Measurements from ENCODE around the gene RPS6KC1.
"Not testable (repeated sequence)": the region's sequence is repeated elsewhere in the genome, so short reads cannot be mapped to it uniquely, and the experiment has no call there.

RPS6KC1 gene

DNA sequence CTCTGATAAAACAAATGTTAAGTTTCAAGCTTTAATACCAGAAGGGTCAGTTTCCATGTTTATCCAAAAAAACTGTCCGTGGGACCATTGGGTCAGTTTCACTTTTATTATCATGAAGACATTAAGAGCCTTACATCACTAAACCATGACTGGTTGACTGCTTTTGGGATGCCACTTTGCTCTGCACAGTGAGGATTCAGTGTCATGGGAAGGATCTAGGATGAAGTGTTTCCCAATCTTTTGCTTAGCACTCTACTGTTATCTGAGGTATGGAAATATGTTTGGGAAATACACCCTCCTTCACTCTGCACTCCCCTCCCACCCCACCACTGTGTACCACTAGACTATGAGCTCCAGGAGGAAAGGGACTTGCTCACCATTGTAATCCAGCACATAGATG lies 16.3 kb downstream of the RPS6KC1 start:
- Mint-ChIP-seq H3K27ac (no peak overlapping the region), H3K36me3 (no peaks in the 10 kb centered on the region)
- DNase-seq: no peak

GRCh38 chr1:213070406-213070805 lies 19.4 kb downstream of the RPS6KC1 start:
- no peak overlapping the region for H3K27ac Mint-ChIP-seq
- peaks cover 8 to 19% of the 10 kb centered on the region in 2 donors for H3K4me1 Mint-ChIP-seq
- peaks cover 6 to 10% of the 10 kb centered on the region in 2 donors for H3K36me3 Mint-ChIP-seq
- no peaks in the 10 kb centered on the region for H3K9me3 Mint-ChIP-seq
- ATAC-seq (replicated peaks) (peak; percentile 92 to 95), DNase-seq (peak; percentile 24)
- no peaks in the 10 kb centered on the region for H3K27me3 Mint-ChIP-seq
- H3K4me3 Mint-ChIP-seq: no peak overlapping the region

More for the DNA sequence above, 16.3 kb downstream of the RPS6KC1 start:
- no peak overlapping the region for H3K4me3 Mint-ChIP-seq
- no peak for ATAC-seq (replicated peaks)
- H3K9me3 Mint-ChIP-seq: no peaks in the 10 kb centered on the region
- peaks cover 7 to 21% of the 10 kb centered on the region in 2 donors for H3K4me1 Mint-ChIP-seq
- no peaks in the 10 kb centered on the region for H3K27me3 Mint-ChIP-seq

- peak in 1 of 2 donors; percentile 42 for ATAC-seq (replicated peaks)
- Mint-ChIP-seq H3K4me3 (no peak overlapping the region), H3K4me1 (peaks cover 5 to 8% of the 10 kb centered on the region in 2 donors), H3K36me3 (peaks cover 12 to 20% of the 10 kb centered on the region in 2 donors), H3K27ac (no peak overlapping the region), H3K9me3 (no peaks in the 10 kb centered on the region), H3K27me3 (no peaks in the 10 kb centered on the region)
- no peak for DNase-seq
Observed at GRCh38 chr1:213075725-213076124, 24.7 kb downstream of the RPS6KC1 start.

- no peak for DNase-seq
- ATAC-seq (replicated peaks): no peak
- H3K4me1 Mint-ChIP-seq: no peaks in the 10 kb centered on the region
- H3K27ac Mint-ChIP-seq: no peak overlapping the region
- H3K9me3 Mint-ChIP-seq: peaks cover 0 to 2% of the 10 kb centered on the region in 2 donors
- H3K36me3 Mint-ChIP-seq: peaks cover 42 to 56% of the 10 kb centered on the region in 2 donors
- H3K27me3 Mint-ChIP-seq: no peaks in the 10 kb centered on the region
- no peak overlapping the region for H3K4me3 Mint-ChIP-seq
Observed at GRCh38 chr1:213082420-213083111, 31.5 kb downstream of the RPS6KC1 start.

GRCh38 chr1:213083112-213083445 lies 32.0 kb downstream of the RPS6KC1 start:
- ATAC-seq (replicated peaks) (no peak), DNase-seq (no peak)
- Mint-ChIP-seq H3K36me3 (peaks cover 47 to 61% of the 10 kb centered on the region in 2 donors), H3K4me3 (no peak overlapping the region), H3K27me3 (no peaks in the 10 kb centered on the region), H3K9me3 (peaks cover 0 to 2% of the 10 kb centered on the region in 2 donors), H3K27ac (no peak overlapping the region), H3K4me1 (no peaks in the 10 kb centered on the region)

DNA sequence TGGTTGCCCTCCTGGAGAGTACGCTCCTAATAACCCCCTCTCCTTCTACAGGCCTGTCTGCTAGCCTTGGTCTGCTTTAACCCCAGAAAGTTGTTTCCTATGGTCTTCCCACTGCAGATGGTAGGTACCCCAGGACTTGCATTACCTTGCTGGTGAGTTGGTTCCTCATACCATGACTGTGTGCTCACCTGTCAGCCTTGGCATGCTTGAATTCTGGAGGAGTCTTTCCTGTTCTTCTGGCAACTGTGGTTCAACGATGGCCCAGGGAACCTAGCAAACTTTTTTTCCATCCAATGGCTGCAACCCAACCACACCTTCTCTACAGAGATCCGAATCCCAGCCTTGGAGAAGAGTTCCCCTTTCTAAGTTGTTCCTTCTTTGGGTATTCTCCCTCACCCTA lies 36.9 kb downstream of the RPS6KC1 start:
- Mint-ChIP-seq H3K36me3 (peaks cover 49 to 58% of the 10 kb centered on the region in 2 donors), H3K4me1 (no peaks in the 10 kb centered on the region), H3K4me3 (no peak overlapping the region), H3K27ac (no peak overlapping the region), H3K9me3 (peaks cover 0 to 2% of the 10 kb centered on the region in 2 donors), H3K27me3 (no peaks in the 10 kb centered on the region)
- DNase-seq (no peak), ATAC-seq (replicated peaks) (no peak)

DNA sequence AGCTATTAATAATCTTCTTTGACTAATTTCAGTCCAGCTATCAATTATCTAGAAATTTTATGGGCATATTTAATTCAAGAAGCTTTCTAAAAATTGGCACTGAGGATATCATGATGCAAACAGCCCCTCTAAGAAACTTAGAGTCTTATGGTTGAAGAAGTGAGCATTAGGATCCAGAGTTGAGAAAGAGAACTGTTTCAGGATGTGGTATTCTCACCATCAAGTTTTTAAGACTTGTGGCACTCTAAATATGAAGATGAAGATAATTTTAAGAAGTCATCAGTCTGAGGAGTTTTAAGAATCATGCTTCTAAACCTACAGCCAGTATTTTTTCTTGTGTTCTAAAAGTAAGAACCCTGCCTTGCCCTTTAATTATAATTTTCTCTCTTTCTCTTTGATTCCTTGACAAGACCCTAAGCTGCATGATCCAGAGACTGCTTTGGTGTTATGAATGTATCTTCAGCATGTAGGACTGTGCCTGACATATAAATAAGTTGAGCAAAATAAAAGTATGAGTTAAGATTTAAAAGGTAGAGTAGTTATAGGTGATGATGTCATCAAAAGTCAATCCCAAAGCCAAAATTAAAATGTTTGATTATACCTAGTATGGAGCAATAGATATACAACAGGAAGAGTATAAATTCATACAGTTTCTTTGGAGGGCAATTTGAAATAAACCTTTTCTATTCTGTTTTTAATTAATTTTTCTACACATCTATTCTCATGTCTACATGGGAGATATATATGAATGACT lies 39.1 kb downstream of the RPS6KC1 start:
- H3K4me1 Mint-ChIP-seq: no peaks in the 10 kb centered on the region
- peaks cover 31 to 45% of the 10 kb centered on the region in 2 donors for H3K36me3 Mint-ChIP-seq
- H3K27ac Mint-ChIP-seq: no peak overlapping the region
- H3K4me3 Mint-ChIP-seq: no peak overlapping the region
- ATAC-seq (replicated peaks) (no peak), DNase-seq (no peak)
- no peaks in the 10 kb centered on the region for H3K9me3 Mint-ChIP-seq
- H3K27me3 Mint-ChIP-seq: no peaks in the 10 kb centered on the region

GRCh38 chr1:213094446-213094845 lies 43.4 kb downstream of the RPS6KC1 start:
- Mint-ChIP-seq H3K27me3 (no peaks in the 10 kb centered on the region), H3K36me3 (peaks cover 33 to 37% of the 10 kb centered on the region in 2 donors), H3K4me3 (no peak overlapping the region), H3K4me1 (no peaks in the 10 kb centered on the region), H3K9me3 (peaks cover 0 to 1% of the 10 kb centered on the region in 2 donors), H3K27ac (no peak overlapping the region)
- DNase-seq (no peak), ATAC-seq (replicated peaks) (no peak)

DNA sequence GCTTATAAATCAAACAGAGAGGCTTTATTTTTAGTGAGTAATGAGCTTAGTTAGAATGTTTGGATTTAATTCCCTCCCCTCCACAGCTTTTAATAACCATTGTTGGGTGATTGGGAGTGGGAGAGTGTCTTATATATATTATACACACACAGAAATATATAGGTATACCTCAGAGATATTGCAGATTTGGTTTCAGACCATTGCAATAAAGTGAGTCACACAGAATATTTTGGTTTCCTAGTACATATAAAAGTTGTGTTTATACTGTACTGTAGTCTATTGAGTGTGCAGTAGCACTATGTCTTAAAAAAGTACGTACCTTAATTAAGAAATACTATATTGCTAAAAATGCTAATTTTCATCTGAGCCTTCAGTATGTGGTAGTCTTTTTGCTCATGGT lies 44.4 kb downstream of the RPS6KC1 start:
- Mint-ChIP-seq H3K27me3 (no peaks in the 10 kb centered on the region), H3K4me3 (no peak overlapping the region), H3K36me3 (peaks cover 27 to 41% of the 10 kb centered on the region in 2 donors), H3K4me1 (peaks cover 3 to 9% of the 10 kb centered on the region in 2 donors), H3K27ac (no peak overlapping the region), H3K9me3 (peaks cover 0 to 1% of the 10 kb centered on the region in 2 donors)
- ATAC-seq (replicated peaks) (no peak), DNase-seq (no peak)

DNA sequence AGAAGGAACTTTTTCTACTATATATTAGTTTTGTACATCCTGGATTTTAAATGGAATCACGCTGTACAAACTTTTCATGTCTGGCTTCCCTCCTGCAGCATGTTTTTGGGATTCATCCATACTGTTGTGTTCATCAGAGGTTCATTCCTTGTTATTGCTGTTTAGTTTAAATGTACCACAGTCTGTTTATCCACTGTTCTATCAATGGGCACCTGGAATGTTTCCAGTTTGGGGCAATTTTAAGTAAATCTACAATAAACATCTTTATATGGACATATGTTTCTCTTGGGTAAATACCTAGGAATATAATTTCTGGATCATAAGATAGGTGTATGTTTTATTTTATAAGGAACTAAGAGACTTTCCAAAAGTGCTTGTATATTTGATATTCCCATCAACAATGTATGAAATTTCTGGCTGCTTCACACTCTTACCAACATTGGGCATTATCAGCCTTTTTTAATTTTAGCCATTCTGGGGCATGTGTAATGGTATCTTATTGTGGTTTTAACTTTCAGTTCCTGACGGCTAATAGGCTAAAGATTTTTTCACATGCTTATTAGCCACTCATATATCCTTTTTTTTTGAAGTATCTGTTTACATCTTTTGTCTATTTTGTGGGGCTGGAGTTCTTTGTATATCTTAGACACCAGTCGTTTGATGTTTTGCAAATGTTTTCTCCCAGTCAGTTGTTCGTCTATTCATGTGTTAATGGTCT lies 48.8 kb downstream of the RPS6KC1 start:
- no peak overlapping the region for H3K4me3 Mint-ChIP-seq
- H3K4me1 Mint-ChIP-seq: peaks cover 5 to 25% of the 10 kb centered on the region in 2 donors

GRCh38 chr1:213100565-213100964 lies 49.5 kb downstream of the RPS6KC1 start:
- not testable (repeated sequence) for H3K9me3 Mint-ChIP-seq; DNase-seq; H3K4me3 Mint-ChIP-seq; H3K27me3 Mint-ChIP-seq; ATAC-seq (replicated peaks); H3K27ac Mint-ChIP-seq
- Mint-ChIP-seq H3K36me3 (peaks cover 23 to 35% of the 10 kb centered on the region in 2 donors), H3K4me1 (peaks cover 5 to 25% of the 10 kb centered on the region in 2 donors)

More for the DNA sequence above, 48.8 kb downstream of the RPS6KC1 start:
- peaks cover 0 to 1% of the 10 kb centered on the region in 2 donors for H3K9me3 Mint-ChIP-seq
- no peaks in the 10 kb centered on the region for H3K27me3 Mint-ChIP-seq
- DNase-seq: no peak
- H3K27ac Mint-ChIP-seq: no peak overlapping the region
- H3K36me3 Mint-ChIP-seq: peaks cover 23 to 39% of the 10 kb centered on the region in 2 donors
- ATAC-seq (replicated peaks): no peak

DNA sequence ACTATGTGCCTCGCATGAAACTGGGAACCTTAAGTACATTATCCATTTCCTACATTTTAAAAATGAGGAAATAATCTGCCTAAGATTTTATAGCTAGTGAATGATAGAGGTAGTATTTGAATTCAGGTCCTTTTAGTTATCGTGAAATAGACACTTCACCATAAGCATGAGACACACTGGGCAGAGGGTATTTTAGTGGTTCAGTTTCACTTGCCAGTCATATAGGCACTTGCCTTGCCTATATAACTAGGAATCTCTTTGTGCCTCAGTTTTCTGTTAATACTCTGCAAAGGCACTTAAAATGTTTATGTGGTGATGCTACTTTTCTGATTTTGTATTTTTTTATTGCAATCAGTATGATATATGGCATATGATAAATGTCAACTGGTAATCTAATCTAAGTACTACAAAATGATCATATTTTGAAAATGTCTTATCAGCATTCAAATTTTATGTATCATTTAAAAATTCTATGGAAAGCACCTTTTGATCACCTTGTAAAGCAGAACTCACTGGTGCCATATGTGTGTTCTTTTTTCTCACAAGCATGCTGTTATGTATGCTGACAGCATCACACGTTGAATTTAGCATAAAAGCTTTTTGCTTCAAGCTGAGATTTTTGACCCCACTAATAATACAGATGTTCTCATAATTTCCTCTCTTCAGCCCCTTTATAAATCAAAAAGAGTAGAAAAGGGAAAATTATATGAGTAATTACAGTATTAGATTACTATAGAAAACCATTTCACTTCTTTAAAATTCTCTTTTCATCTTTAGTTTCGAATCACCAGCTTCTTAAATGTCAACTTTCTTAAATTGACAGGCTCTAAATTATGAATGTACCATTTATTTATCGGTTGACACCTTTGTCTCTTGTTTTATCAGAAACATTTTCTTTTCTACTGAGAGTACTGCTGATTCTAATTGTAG lies 52.6 kb downstream of the RPS6KC1 start:
- peaks cover 3 to 4% of the 10 kb centered on the region in 2 donors for H3K9me3 Mint-ChIP-seq
- peaks cover 25 to 30% of the 10 kb centered on the region in 2 donors for H3K36me3 Mint-ChIP-seq
- peak overlapping the region; percentile 33 for H3K27ac Mint-ChIP-seq
- peaks cover 5 to 29% of the 10 kb centered on the region in 2 donors for H3K4me1 Mint-ChIP-seq
- DNase-seq (no peak), ATAC-seq (replicated peaks) (peak; percentile 92 to 95)
- peak overlapping the region in 1 of 2 donors; percentile 59 for H3K4me3 Mint-ChIP-seq
- no peaks in the 10 kb centered on the region for H3K27me3 Mint-ChIP-seq

DNA sequence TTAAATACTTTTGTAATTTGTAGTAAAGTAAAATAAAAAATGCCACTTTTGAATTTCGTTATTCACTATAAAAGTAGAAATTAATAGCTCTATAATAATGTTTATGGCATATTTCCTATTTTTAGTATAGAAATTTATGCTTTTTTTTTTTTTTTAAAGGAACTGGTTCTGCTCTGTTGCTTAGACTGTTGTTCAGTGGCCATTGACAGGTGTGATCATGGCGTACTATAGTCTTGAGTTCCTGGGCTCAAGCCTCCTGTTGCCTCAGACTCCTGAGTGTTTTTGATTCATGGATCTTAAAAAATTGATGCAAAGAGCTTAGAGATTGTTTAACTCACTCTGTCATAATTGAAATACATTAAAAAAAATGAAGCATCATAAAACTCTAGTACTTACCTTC lies 53.6 kb downstream of the RPS6KC1 start:
- Mint-ChIP-seq H3K9me3 (peaks cover 3 to 4% of the 10 kb centered on the region in 2 donors), H3K4me3 (no peak overlapping the region), H3K4me1 (peaks cover 7 to 29% of the 10 kb centered on the region in 2 donors), H3K27me3 (no peaks in the 10 kb centered on the region), H3K27ac (no peak overlapping the region), H3K36me3 (peaks cover 24 to 29% of the 10 kb centered on the region in 2 donors)
- no peak for ATAC-seq (replicated peaks)
- DNase-seq: no peak
